ENCODE results near the gene UBE2D2. TPM values are rescaled to one million over a fixed set of nuclear protein-coding genes. Genes with fewer than 3 reads are reported as not detected.

UBE2D2 gene
- total and polyA plus RNA-seq, 9 donors = 93.2 to 127 (median 111) TPM

- H3K4me3 ChIP-seq (ENCODE audit: low read length) = peak overlapping the region; percentile 46
- WGBS (ENCODE audit: insufficient coverage) = 20% methylated on average over 29 of the region's 46 CpGs
- H3K27me3 ChIP-seq (ENCODE audit: control insufficient read depth, insufficient read depth, low read length) = peaks cover 8% of the 10 kb centered on the region
- H3K9me3 ChIP-seq (replicated peaks; ENCODE audit: control insufficient read depth, low read depth, low read length) = no peaks in the 10 kb centered on the region
- H3K36me3 ChIP-seq (ENCODE audit: control insufficient read depth, insufficient read depth, low read length) = no peaks in the 10 kb centered on the region
- H3K27ac ChIP-seq (ENCODE audit: low read length) = peak overlapping the region; percentile 63
- H3K4me1 ChIP-seq (ENCODE audit: control insufficient read depth, insufficient read depth, low read length) = peaks cover 69% of the 10 kb centered on the region
- DNase-seq = no peak
These were observed 86.5 kb downstream of the UBE2D2 start for GRCh38 chr5:139647506-139648204.

- Histone ChIP-seq H3K9me3 (replicated peaks; ENCODE audit: control insufficient read depth, low read depth, low read length) (no peaks in the 10 kb centered on the region), H3K4me3 (ENCODE audit: low read length) (peak within 1 kb of the TSS; percentile 59), H3K27ac (ENCODE audit: low read length) (peak within 1 kb of the TSS; percentile 96), H3K27me3 (ENCODE audit: control insufficient read depth, insufficient read depth, low read length) (peaks cover 8% of the 10 kb centered on the region), H3K36me3 (ENCODE audit: control insufficient read depth, insufficient read depth, low read length) (no peaks in the 10 kb centered on the region), H3K4me1 (ENCODE audit: control insufficient read depth, insufficient read depth, low read length) (peaks cover 69% of the 10 kb centered on the region)
- under 1% methylated on average over 61 of the region's 106 CpGs for WGBS (ENCODE audit: insufficient coverage)
- peak; percentile 95 for DNase-seq
These were observed 87.3 kb downstream of the UBE2D2 start, which contains the start of gene CXXC5 for GRCh38 chr5:139648205-139649081. Gene CXXC5 (plus strand): TSS chr5:139648349. CDS start chr5:139680524, 32,175 bp downstream.

- Histone ChIP-seq H3K36me3 (ENCODE audit: control insufficient read depth, insufficient read depth, low read length) (peaks cover 3% of the 10 kb centered on the region), H3K27me3 (ENCODE audit: control insufficient read depth, insufficient read depth, low read length) (peaks cover 8% of the 10 kb centered on the region), H3K27ac (ENCODE audit: low read length) (peak overlapping the region; percentile 96), H3K4me1 (ENCODE audit: control insufficient read depth, insufficient read depth, low read length) (peaks cover 69% of the 10 kb centered on the region), H3K4me3 (ENCODE audit: low read length) (peak overlapping the region; percentile 59), H3K9me3 (replicated peaks; ENCODE audit: control insufficient read depth, low read depth, low read length) (no peaks in the 10 kb centered on the region)
- 0% methylated on average over 44 of the region's 77 CpGs for WGBS (ENCODE audit: insufficient coverage)
- DNase-seq = no peak
These were observed 88.2 kb downstream of the UBE2D2 start for GRCh38 chr5:139649082-139649991.

GRCh38 chr5:139650031-139650688, 89.0 kb downstream of the UBE2D2 start:
- H3K36me3 ChIP-seq (ENCODE audit: control insufficient read depth, insufficient read depth, low read length) = peaks cover 4% of the 10 kb centered on the region
- DNase-seq = no peak
- H3K27me3 ChIP-seq (ENCODE audit: control insufficient read depth, insufficient read depth, low read length) = peaks cover 8% of the 10 kb centered on the region
- H3K9me3 ChIP-seq (replicated peaks; ENCODE audit: control insufficient read depth, low read depth, low read length) = no peaks in the 10 kb centered on the region
- peak overlapping the region; percentile 59 for H3K4me3 ChIP-seq (ENCODE audit: low read length)
- H3K27ac ChIP-seq (ENCODE audit: low read length) = peak overlapping the region; percentile 96
- peaks cover 77% of the 10 kb centered on the region for H3K4me1 ChIP-seq (ENCODE audit: control insufficient read depth, insufficient read depth, low read length)
- 0% methylated on average over 26 of the region's 48 CpGs for WGBS (ENCODE audit: insufficient coverage)

GRCh38 chr5:139650689-139651042, 89.5 kb downstream of the UBE2D2 start:
- peaks cover 4% of the 10 kb centered on the region for H3K36me3 ChIP-seq (ENCODE audit: control insufficient read depth, insufficient read depth, low read length)
- WGBS (ENCODE audit: insufficient coverage) = 20% methylated on average over 2 of the region's 13 CpGs
- peak overlapping the region; percentile 96 for H3K27ac ChIP-seq (ENCODE audit: low read length)
- H3K27me3 ChIP-seq (ENCODE audit: control insufficient read depth, insufficient read depth, low read length) = peaks cover 8% of the 10 kb centered on the region
- peaks cover 82% of the 10 kb centered on the region for H3K4me1 ChIP-seq (ENCODE audit: control insufficient read depth, insufficient read depth, low read length)
- DNase-seq = no peak
- no peaks in the 10 kb centered on the region for H3K9me3 ChIP-seq (replicated peaks; ENCODE audit: control insufficient read depth, low read depth, low read length)
- H3K4me3 ChIP-seq (ENCODE audit: low read length) = peak overlapping the region; percentile 59

DNA sequence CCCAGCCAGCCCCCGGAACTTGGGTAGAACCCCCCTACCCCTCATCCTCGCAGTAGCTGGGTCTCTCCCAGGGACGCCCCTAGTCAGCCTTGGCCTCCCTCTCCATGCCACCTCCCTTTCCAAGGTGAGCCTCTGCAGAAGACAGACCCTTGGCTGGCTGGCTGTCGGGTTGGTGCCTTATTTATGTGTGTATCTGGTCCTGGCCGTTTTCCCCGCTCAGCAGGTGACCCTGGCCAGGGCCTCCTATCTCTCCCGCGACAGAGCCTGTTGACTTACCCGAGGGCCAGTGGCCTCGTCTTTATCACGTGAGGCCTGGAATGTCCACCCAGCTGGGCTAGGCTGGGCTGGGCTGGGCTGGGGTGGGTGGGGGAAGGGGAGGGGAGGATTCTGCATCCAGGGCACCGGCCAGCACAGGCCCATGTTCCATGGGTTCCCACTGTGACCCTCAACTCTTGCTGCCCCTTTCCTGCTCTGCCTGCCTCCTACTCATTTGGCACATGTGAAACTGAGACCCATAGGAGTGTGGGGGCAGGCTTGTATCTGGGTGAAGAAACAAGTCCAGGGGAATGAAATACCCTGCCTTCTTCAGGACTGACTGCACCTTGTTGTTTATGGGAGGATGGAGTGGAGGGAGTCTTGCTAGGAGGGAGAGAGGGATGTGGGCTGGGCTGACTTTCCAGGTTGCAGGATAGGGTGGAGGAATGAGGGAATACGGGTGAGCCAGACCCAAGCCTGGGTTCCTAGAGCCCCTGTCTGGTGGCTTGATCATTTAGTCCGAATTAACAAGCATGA, 90.1 kb downstream of the UBE2D2 start:
- peak overlapping the region; percentile 96 for H3K27ac ChIP-seq (ENCODE audit: low read length)
- WGBS (ENCODE audit: insufficient coverage) = 33% methylated on average over 1 of the region's 14 CpGs
- DNase-seq = no peak
- H3K9me3 ChIP-seq (replicated peaks; ENCODE audit: control insufficient read depth, low read depth, low read length) = no peaks in the 10 kb centered on the region
- peaks cover 4% of the 10 kb centered on the region for H3K36me3 ChIP-seq (ENCODE audit: control insufficient read depth, insufficient read depth, low read length)
- peaks cover 84% of the 10 kb centered on the region for H3K4me1 ChIP-seq (ENCODE audit: control insufficient read depth, insufficient read depth, low read length)
- H3K27me3 ChIP-seq (ENCODE audit: control insufficient read depth, insufficient read depth, low read length) = peaks cover 6% of the 10 kb centered on the region
- H3K4me3 ChIP-seq (ENCODE audit: low read length) = peak overlapping the region; percentile 59

- H3K27me3 ChIP-seq (ENCODE audit: control insufficient read depth, insufficient read depth, low read length) = peaks cover 6% of the 10 kb centered on the region
- H3K4me1 ChIP-seq (ENCODE audit: control insufficient read depth, insufficient read depth, low read length) = peaks cover 83% of the 10 kb centered on the region
- peak overlapping the region; percentile 59 for H3K4me3 ChIP-seq (ENCODE audit: low read length)
- peak overlapping the region; percentile 96 for H3K27ac ChIP-seq (ENCODE audit: low read length)
- H3K9me3 ChIP-seq (replicated peaks; ENCODE audit: control insufficient read depth, low read depth, low read length) = no peaks in the 10 kb centered on the region
- 10% methylated on average over 6 of the region's 23 CpGs for WGBS (ENCODE audit: insufficient coverage)
- peaks cover 6% of the 10 kb centered on the region for H3K36me3 ChIP-seq (ENCODE audit: control insufficient read depth, insufficient read depth, low read length)
- no peak for DNase-seq
These were observed 91.0 kb downstream of the UBE2D2 start for GRCh38 chr5:139651853-139652787.

- H3K36me3 ChIP-seq (ENCODE audit: control insufficient read depth, insufficient read depth, low read length) = peaks cover 10% of the 10 kb centered on the region
- WGBS (ENCODE audit: insufficient coverage) = no CpG with 5 or more reads among the region's 5 CpGs
- H3K9me3 ChIP-seq (replicated peaks; ENCODE audit: control insufficient read depth, low read depth, low read length) = no peaks in the 10 kb centered on the region
- H3K4me3 ChIP-seq (ENCODE audit: low read length) = no peak overlapping the region
- peaks cover 83% of the 10 kb centered on the region for H3K4me1 ChIP-seq (ENCODE audit: control insufficient read depth, insufficient read depth, low read length)
- peaks cover 4% of the 10 kb centered on the region for H3K27me3 ChIP-seq (ENCODE audit: control insufficient read depth, insufficient read depth, low read length)
- DNase-seq = no peak
- peak overlapping the region; percentile 96 for H3K27ac ChIP-seq (ENCODE audit: low read length)
These were observed 91.7 kb downstream of the UBE2D2 start for GRCh38 chr5:139652788-139653241.
